Thoracic aorta (tissue), 2 donors: Measurements from ENCODE around the gene FGGY. TPM values are rescaled to one million over a fixed set of nuclear protein-coding genes. Genes with fewer than 3 reads are reported as not detected.

Experiments
- ATAC-seq: fragments of 150-250 bp; one replicate; pipeline ENCODE4 v1.8.0; 2017; ENCODE audit warnings: low read depth; ENCODE audit not compliant: insufficient number of reproducible peaks, low FRiP score
- DNase-seq: peaks from one replicate; pipeline ENCODE4 v3.0.0-alpha.2; 2020; ENCODE audit warnings: low spot score
- H3K27ac ChIP-seq, 2 donors: fragments of 200-600 bp; sonication (generic); 1 replicate in 1 of 2; 2 replicates in 1 of 2; pipeline ENCODE4 v1.5.1; 2016; ENCODE audit warnings: mild to moderate bottlenecking in 2 of 2, moderate library complexity in 2 of 2
- H3K27me3 ChIP-seq: fragments of 200-600 bp; sonication (generic); replicated peaks from 2 replicates; pipeline ENCODE4 v1.6.0; 2016; ENCODE audit warnings: mild to moderate bottlenecking; ENCODE audit not compliant: insufficient read depth
- H3K36me3 ChIP-seq: fragments of 200-600 bp; sonication (generic); one replicate; pipeline ENCODE4 v1.5.1; 2016
- H3K4me1 ChIP-seq, 2 donors: fragments of 200-600 bp; sonication (generic); 1 replicate in 1 of 2; 2 replicates in 1 of 2; pipeline versions ENCODE4 v1.5.1 to v1.6.0; 2016; ENCODE audit warnings: low read depth in 2 of 2, mild to moderate bottlenecking in 1 of 2; ENCODE audit not compliant: control insufficient read depth in 1 of 2
- H3K4me3 ChIP-seq: fragments of 200-600 bp; sonication (generic); 2 replicates; pipeline ENCODE4 v1.5.1; 2016; ENCODE audit warnings: mild to moderate bottlenecking
- H3K9me3 ChIP-seq: fragments of 200-600 bp; sonication (generic); 2 replicates; pipeline ENCODE4 v1.5.1; 2016
- total RNA-seq, 2 donors: library from RNA; depleted of rRNA; stranded (reverse); fragments of >200 nt; gene quantifications; one replicate each; pipeline versions ENCODE4 v1.1.0 to v1.2.3, GENCODE V29; 2016
- TF ChIP-seq, protein P1 (sequence below): fragments of 200-600 bp; sonication (generic); IDR thresholded peaks from one replicate; pipeline ENCODE4 v1.5.1; 2019; ENCODE audit warnings: antibody characterized with exemption

Gene FGGY
- total RNA-seq, 2 donors from 2014 or later: 6.5 to 9.9 TPM

DNA sequence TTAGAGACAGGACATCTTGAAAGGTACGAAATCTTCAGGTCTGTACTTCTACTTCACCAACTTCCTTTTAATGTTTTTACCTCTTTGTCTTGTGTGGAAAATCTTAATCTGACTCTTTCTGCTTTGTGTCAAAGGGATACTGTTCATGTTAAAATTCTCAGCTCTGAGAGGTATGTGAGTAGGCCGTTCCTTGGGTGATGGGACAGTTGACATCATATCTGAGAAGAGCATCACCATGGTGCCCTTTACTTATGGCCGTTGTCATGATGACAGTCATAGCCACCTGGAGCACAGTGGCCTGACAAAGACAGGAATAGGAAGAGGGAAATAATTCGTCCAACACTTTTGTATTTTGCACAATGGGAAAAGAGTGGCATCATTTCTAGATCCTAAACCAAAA is 145.6 kb downstream of the FGGY start:
- H3K4me1 ChIP-seq: peaks cover 23 to 53% of the 10 kb centered on the region in 2 donors
- ATAC-seq (no peak), DNase-seq (no peak)
- no peaks in the 10 kb centered on the region for H3K9me3 ChIP-seq
- TF ChIP-seq, protein P1, sequence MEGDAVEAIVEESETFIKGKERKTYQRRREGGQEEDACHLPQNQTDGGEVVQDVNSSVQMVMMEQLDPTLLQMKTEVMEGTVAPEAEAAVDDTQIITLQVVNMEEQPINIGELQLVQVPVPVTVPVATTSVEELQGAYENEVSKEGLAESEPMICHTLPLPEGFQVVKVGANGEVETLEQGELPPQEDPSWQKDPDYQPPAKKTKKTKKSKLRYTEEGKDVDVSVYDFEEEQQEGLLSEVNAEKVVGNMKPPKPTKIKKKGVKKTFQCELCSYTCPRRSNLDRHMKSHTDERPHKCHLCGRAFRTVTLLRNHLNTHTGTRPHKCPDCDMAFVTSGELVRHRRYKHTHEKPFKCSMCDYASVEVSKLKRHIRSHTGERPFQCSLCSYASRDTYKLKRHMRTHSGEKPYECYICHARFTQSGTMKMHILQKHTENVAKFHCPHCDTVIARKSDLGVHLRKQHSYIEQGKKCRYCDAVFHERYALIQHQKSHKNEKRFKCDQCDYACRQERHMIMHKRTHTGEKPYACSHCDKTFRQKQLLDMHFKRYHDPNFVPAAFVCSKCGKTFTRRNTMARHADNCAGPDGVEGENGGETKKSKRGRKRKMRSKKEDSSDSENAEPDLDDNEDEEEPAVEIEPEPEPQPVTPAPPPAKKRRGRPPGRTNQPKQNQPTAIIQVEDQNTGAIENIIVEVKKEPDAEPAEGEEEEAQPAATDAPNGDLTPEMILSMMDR: no peak
- no peak overlapping the region for H3K4me3 ChIP-seq
- no peak overlapping the region for H3K27ac ChIP-seq
- no peaks in the 10 kb centered on the region for H3K27me3 ChIP-seq
- H3K36me3 ChIP-seq: no peaks in the 10 kb centered on the region

DNA sequence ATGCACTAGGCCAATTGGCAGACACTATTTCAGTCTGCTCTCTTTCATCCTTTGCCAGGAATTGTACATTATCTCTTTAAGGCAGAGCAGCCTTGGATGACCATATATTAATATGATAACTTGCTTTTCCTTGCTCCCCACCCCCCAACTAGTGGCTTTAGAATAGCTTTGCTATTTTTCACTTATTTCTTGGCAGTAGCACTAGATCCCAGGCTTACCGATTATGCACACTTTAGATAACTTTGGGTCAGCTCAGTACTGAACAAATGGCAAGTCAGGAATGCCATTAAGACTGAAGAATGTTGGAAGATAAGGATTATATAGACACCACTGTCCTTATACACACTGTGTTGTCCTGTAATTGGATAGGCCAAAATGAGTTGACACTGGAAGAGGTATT is 146.4 kb downstream of the FGGY start:
- no peaks in the 10 kb centered on the region for H3K36me3 ChIP-seq
- H3K27ac ChIP-seq: no peak overlapping the region
- no peak overlapping the region for H3K4me3 ChIP-seq
- no peak for ATAC-seq
- H3K9me3 ChIP-seq: no peaks in the 10 kb centered on the region
- peaks cover 23 to 53% of the 10 kb centered on the region in 2 donors for H3K4me1 ChIP-seq
- no peak for DNase-seq
- TF ChIP-seq, protein P1: no peak
- H3K27me3 ChIP-seq: no peaks in the 10 kb centered on the region

DNA sequence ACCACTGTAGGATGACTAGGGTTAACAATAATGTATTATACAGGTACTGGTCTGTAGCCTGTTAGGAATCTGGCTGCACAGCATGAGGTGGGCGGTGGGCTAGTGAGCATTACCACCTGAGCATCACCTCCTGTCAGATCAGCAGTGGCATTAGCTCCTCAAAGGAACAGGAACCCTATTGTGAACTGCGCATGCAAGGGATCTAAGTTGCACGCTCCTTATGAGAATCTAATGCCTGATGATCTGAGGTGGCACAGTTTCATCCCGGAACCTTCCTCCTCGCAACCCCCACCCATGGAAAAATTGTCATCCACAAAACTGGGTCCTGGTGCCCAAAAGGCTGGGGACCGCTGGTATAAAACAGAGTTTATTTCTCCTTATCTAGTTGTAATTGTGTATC is 147.6 kb downstream of the FGGY start:
- H3K9me3 ChIP-seq: no peaks in the 10 kb centered on the region
- peaks cover 23 to 52% of the 10 kb centered on the region in 2 donors for H3K4me1 ChIP-seq
- peak overlapping the region; percentile 76 to 77 for H3K27ac ChIP-seq
- H3K4me3 ChIP-seq: no peak overlapping the region
- ATAC-seq: no peak
- DNase-seq: no peak
- no peaks in the 10 kb centered on the region for H3K36me3 ChIP-seq
- TF ChIP-seq, protein P1: no peak
- no peaks in the 10 kb centered on the region for H3K27me3 ChIP-seq

- DNase-seq: no peak
These were observed 148.1 kb downstream of the FGGY start for GRCh38 chr1:59445040-59445439.

DNA sequence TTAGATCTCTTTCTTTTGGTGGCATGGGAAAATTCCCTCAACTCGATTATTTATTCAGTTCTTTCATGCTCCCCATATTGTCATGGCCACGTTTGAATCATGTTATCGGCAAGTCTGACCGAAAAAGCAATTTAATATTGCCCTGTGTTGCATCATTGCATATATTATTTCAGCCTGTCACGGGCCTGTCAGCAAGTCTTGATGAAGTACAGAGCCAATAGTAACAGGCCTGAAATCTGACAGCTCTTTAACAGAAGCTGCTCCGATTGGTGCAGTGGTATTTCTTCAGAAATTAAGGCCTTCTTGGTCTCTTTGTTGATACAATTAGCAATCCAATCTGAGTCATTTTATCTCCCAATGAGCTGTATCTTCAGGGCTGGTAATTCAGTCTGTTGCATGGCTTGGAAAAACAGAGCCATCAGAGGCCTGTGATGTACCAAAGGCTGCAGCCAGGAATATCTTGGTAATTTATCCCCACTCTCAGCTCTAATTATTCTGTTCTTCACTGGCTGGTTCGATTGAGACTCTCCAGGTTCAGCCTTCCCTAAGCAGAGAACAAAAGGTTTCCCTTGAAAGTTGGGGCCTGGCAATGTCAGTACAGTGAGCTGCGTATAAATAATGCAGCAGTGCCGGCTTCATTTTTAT is 149.5 kb downstream of the FGGY start:
- no peaks in the 10 kb centered on the region for H3K27me3 ChIP-seq
- DNase-seq (no peak), ATAC-seq (peak; percentile 5)
- H3K9me3 ChIP-seq: no peaks in the 10 kb centered on the region
- TF ChIP-seq, protein P1: no peak
- H3K36me3 ChIP-seq: no peaks in the 10 kb centered on the region
- peak overlapping the region; percentile 76 to 77 for H3K27ac ChIP-seq
- peaks cover 23 to 52% of the 10 kb centered on the region in 2 donors for H3K4me1 ChIP-seq
- H3K4me3 ChIP-seq: no peak overlapping the region

More at GRCh38 chr1:59445040-59445439, 148.1 kb downstream of the FGGY start:
- no peak overlapping the region for H3K4me3 ChIP-seq
- H3K27me3 ChIP-seq: no peaks in the 10 kb centered on the region
- peak overlapping the region; percentile 76 to 77 for H3K27ac ChIP-seq
- H3K36me3 ChIP-seq: no peaks in the 10 kb centered on the region
- H3K4me1 ChIP-seq: peaks cover 23 to 52% of the 10 kb centered on the region in 2 donors
- TF ChIP-seq, protein P1: no peak
- ATAC-seq: no peak
- H3K9me3 ChIP-seq: no peaks in the 10 kb centered on the region
